Natural killer cell treated with Interleukin-12 subunit alpha and Interleukin-12 subunit beta and Interleukin-15 and Interleukin-18, amount 100 ng/mL, for 72 hours (primary cell): ENCODE data around the gene MAML2. TPM values are rescaled to one million over a fixed set of nuclear protein-coding genes. Genes with fewer than 3 reads are reported as not detected.

Experiments used
- total RNA-seq, 2 donors: library from RNA; stranded (reverse); gene quantifications; one replicate each; pipeline ENCODE4 v1.2.3, GENCODE V29; 2022

The MAML2 gene
- total RNA-seq, 2 donors from 2014 or later = 15.9 to 21.9 TPM

Other genes starting within 250 kb of the MAML2 start
- gene CCDC82, start 46.7 kb upstream of the MAML2 start, total RNA-seq = 10 to 100 TPM; 29.1 to 51.7 TPM
- gene JRKL, start 46.8 kb upstream of the MAML2 start, total RNA-seq = 1 to 10 TPM; 8.8 to 9.4 TPM